Left lung (tissue), 10 donors: ENCODE results near the gene ERBB4. TPM values are rescaled to one million over a fixed set of nuclear protein-coding genes. Genes with fewer than 3 reads are reported as not detected.

Experiments used
- ATAC-seq: fragments of 200-7000 bp; cut with Tn5 transposase; one replicate; pipeline ENCODE4 v1.9.1; 2020; ENCODE audit warnings: moderate library complexity
- DNase-seq, 4 donors: peaks; one replicate each; pipeline ENCODE4 v3.0.0-alpha.2; 2013 to 2020
- H3K27ac ChIP-seq, 2 donors: fragments of 200-600 bp; sonication (generic) in 1 of 2; one replicate each; pipeline versions ENCODE4 v1.5.0 to v1.8.0; 2020 to 2021
- H3K27me3 ChIP-seq, 2 donors: fragments of 200-600 bp; sonication (generic) in 1 of 2; one replicate each; pipeline versions ENCODE4 v1.5.0 to v1.8.0; 2020 to 2021
- H3K36me3 ChIP-seq, 2 donors: fragments of 200-600 bp; sonication (generic) in 1 of 2; one replicate each; pipeline versions ENCODE4 v1.5.0 to v1.8.0; 2020 to 2021
- H3K4me1 ChIP-seq, 2 donors: fragments of 200-600 bp; one replicate each; pipeline ENCODE4 v1.8.0; 2021
- H3K4me3 ChIP-seq, 2 donors: fragments of 200-600 bp; sonication (generic) in 1 of 2; one replicate each; pipeline versions ENCODE4 v1.5.0 to v1.8.0; 2020 to 2021; ENCODE audit warnings: mild to moderate bottlenecking in 1 of 2
- H3K9me3 ChIP-seq, 2 donors: fragments of 200-600 bp; sonication (generic) in 1 of 2; one replicate each; pipeline versions ENCODE4 v1.5.0 to v1.8.0; 2020 to 2021
- CTCF ChIP-seq, 2 donors: fragments of 200-600 bp; sonication (generic) in 1 of 2; IDR thresholded peaks; one replicate each; pipeline versions ENCODE4 v1.5.0 to v1.8.0; 2021; ENCODE audit warnings: antibody characterized with exemption in 2 of 2
- intact Hi-C, 2 donors: fragments of 100-400 bp; cut with DNase I; formaldehyde crosslinking; loops; one replicate each; pipeline versions ENCODE4 v1.11.2 to v1.14.2; 2022
- polyA plus RNA-seq, 6 donors: library from polyadenylated mRNA; unstranded; fragments of 120-200 nt; gene quantifications; one replicate each; pipeline ENCODE4 v1.2.1, GENCODE V29; 2013; ENCODE audit not compliant: insufficient read length in 6 of 6
- total RNA-seq, 2 donors: library from RNA; stranded (reverse); fragmentation: NEBNext Ultra II Directional; extraction: Animal tissue kit (Norgen Biotek cat#: 25700); gene quantifications; one replicate each; pipeline ENCODE4 v1.2.1, GENCODE V29; 2021
- donor health status: DM: no; HTN: yes; CAD: no.
- donor health status: DM: no; HTN: no; CAD: no.

ERBB4 gene
- total and polyA plus RNA-seq, 8 donors = 0.89 to 16.0 (median 1.4) TPM

DNA sequence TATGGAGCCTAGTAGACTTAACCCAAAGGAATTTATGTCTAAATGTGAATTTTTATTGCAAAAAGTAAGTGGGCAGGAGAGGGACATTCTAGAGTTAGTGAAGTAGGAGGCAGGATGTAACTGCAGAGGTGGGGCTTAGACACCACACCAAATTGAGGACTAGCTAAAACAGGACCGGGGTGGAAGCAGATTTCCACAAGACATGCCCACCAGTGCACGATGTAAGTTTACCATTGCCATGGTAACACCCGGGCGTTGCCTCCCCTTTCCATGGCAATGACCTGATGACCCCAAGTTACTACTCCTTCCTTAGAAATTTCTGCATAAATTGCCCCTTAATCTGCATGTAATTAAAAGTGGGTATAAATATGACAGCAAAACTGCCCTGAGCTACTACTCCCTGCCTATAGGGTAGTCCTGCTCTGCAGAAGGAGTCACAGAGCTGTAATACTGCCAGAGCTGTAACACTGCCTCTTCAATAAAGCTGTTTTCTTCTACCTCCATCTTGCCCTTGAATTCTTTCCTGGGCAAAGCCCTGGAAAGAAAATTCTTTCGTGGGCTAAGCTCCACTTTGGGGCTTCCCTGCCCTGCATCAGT, 509.7 kb downstream of the ERBB4 start:
- ATAC-seq = no peak
- Histone ChIP-seq H3K27ac (no peak overlapping the region), H3K27me3 (no peaks in the 10 kb centered on the region), H3K9me3 (no peaks in the 10 kb centered on the region), H3K4me1 (no peaks in the 10 kb centered on the region), H3K4me3 (no peak overlapping the region), H3K36me3 (no peaks in the 10 kb centered on the region)
- no peak for TF ChIP-seq CTCF (IDR thresholded peaks at IDR 0.05)
- no peak for DNase-seq
- intact Hi-C loops = no loop called here

- TF ChIP-seq CTCF (IDR thresholded peaks at IDR 0.05) = no peak
- no peaks in the 10 kb centered on the region for H3K36me3 ChIP-seq
- no peaks in the 10 kb centered on the region for H3K4me1 ChIP-seq
- H3K4me3 ChIP-seq = no peak overlapping the region
- intact Hi-C loops = no loop called here
- no peaks in the 10 kb centered on the region for H3K27me3 ChIP-seq
- no peak for DNase-seq
- no peak for ATAC-seq
- H3K9me3 ChIP-seq = no peaks in the 10 kb centered on the region
- no peak overlapping the region for H3K27ac ChIP-seq
These were observed 510.6 kb downstream of the ERBB4 start for GRCh38 chr2:212027681-212028628.

DNA sequence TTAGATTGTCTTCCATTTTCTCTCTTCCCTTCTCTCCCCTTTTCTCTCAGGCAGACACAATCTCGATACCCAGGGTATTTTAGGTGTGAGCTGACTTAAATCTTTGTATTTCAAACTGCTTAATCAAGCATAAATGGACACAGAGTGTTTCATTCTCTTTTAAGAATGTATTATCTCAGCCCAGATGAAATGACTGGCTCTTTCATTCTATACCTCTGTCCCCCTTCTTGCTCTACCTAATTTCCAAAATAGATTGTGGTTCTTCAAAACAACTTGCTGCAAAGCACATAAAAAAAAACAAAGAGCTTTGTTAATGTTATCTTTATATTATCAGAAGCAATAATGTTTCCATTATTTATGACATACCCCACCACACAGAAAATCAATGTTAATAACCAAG, 514.6 kb downstream of the ERBB4 start:
- no peak overlapping the region for H3K4me3 ChIP-seq
- TF ChIP-seq CTCF (IDR thresholded peaks at IDR 0.05) = no peak
- ATAC-seq (no peak), DNase-seq (no peak)
- intact Hi-C loops = no loop called here
- no peaks in the 10 kb centered on the region for H3K4me1 ChIP-seq
- no peaks in the 10 kb centered on the region for H3K27me3 ChIP-seq
- H3K9me3 ChIP-seq = no peaks in the 10 kb centered on the region
- H3K27ac ChIP-seq = no peak overlapping the region
- no peaks in the 10 kb centered on the region for H3K36me3 ChIP-seq

DNA sequence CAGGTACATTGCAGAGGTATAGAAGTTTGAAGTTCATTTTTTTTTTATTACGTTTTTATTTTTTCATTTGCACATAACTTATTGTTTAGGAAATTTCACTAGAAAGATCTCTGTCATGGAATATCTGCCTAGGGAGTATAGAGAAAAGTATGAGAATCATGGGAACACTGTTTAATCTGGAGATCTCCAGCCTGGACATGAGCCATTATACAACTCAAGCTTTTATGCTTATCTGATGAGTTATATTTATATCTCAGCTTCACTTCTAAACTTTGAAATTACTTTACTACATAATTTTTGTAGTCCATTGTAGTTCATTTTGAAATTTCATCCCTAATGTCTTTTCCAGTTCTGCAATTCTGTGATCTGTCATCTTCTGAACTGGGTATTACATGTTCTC, 515.6 kb downstream of the ERBB4 start:
- Histone ChIP-seq H3K4me1 (no peaks in the 10 kb centered on the region), H3K27me3 (no peaks in the 10 kb centered on the region), H3K9me3 (no peaks in the 10 kb centered on the region), H3K4me3 (no peak overlapping the region), H3K36me3 (no peaks in the 10 kb centered on the region), H3K27ac (no peak overlapping the region)
- DNase-seq = no peak
- ATAC-seq = no peak
- intact Hi-C loops = no loop called here
- TF ChIP-seq CTCF (IDR thresholded peaks at IDR 0.05) = no peak

GRCh38 chr2:212021947-212022346, 516.7 kb downstream of the ERBB4 start:
- DNase-seq (no peak), ATAC-seq (no peak)
- no peak for TF ChIP-seq CTCF (IDR thresholded peaks at IDR 0.05)
- intact Hi-C loops = no loop called here
- no peak overlapping the region for H3K4me3 ChIP-seq
- no peaks in the 10 kb centered on the region for H3K27me3 ChIP-seq
- H3K9me3 ChIP-seq = no peaks in the 10 kb centered on the region
- no peak overlapping the region for H3K27ac ChIP-seq
- H3K36me3 ChIP-seq = no peaks in the 10 kb centered on the region
- H3K4me1 ChIP-seq = no peaks in the 10 kb centered on the region
